Measurements from ENCODE around the gene USP54. TPM values are rescaled to one million over a fixed set of nuclear protein-coding genes. Genes with fewer than 3 reads are reported as not detected.
"Not testable (repeated sequence)": the region's sequence is repeated elsewhere in the genome, so short reads cannot be mapped to it uniquely, and the experiment has no call there.

Gene USP54
- total RNA-seq, 2 experiments from 2014 or later = 3.1 to 4.6 TPM

DNA sequence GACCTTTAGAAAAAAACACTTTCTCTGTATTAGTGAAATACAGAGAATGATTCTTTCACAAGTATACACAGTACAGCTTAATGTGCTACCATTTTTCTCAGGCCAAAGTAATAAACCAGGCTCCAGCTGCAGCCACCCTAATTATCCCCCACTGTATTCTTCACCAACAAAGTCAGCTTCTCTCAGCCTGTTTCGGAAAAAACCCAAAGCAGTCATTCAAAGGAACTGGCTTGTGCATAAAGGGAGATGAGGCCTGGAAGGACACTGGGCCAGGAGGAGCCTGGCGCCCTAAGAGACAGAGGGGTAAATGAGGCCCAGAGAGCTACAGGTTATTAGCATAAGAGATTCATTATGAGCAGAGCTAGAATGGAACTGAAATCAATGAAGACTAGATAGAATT, 9.2 kb downstream of the USP54 start:
- Mint-ChIP-seq H3K36me3 (ENCODE audit: low read depth) (no peaks in the 10 kb centered on the region), H3K4me3 (no peak overlapping the region), H3K27me3 (no peaks in the 10 kb centered on the region), H3K4me1 (ENCODE audit: low read depth) (no peaks in the 10 kb centered on the region), H3K27ac (no peak overlapping the region), H3K9me3 (peaks cover 1% of the 10 kb centered on the region)
- intact Hi-C loops (cut with micrococcal nuclease) = no loop called here
- ATAC-seq = no peak
- ChIA-PET CTCF (interaction anchor here (1.6 kb wide), 2 partner anchors 52 to 62 kb away, joined by 4 read pairs; no protein-coding TSS in a partner anchor), POLR2A (no interaction called here)
- no peak for DNase-seq
- TF ChIP-seq, protein P1, sequence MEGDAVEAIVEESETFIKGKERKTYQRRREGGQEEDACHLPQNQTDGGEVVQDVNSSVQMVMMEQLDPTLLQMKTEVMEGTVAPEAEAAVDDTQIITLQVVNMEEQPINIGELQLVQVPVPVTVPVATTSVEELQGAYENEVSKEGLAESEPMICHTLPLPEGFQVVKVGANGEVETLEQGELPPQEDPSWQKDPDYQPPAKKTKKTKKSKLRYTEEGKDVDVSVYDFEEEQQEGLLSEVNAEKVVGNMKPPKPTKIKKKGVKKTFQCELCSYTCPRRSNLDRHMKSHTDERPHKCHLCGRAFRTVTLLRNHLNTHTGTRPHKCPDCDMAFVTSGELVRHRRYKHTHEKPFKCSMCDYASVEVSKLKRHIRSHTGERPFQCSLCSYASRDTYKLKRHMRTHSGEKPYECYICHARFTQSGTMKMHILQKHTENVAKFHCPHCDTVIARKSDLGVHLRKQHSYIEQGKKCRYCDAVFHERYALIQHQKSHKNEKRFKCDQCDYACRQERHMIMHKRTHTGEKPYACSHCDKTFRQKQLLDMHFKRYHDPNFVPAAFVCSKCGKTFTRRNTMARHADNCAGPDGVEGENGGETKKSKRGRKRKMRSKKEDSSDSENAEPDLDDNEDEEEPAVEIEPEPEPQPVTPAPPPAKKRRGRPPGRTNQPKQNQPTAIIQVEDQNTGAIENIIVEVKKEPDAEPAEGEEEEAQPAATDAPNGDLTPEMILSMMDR (IDR thresholded peaks at IDR 0.05) = no peak

DNA sequence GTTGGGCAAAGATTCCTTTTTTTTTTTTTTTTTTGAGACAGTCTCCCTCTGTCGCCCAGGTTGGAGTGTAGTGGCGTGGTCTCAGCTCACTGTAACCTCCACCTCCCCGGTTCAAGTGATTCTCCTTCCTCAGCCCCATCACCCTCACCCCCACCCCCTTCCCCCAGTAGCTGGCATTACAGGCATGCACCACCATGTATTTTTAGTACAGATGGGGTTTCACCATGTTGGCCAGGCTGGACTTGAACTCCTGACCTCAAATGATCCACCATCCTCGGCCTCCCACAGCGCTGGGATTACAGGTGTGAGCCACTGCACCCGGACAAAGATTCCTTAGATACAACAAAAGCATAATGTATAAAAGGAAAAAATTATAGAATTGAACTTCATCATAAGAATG, 12.2 kb downstream of the USP54 start:
- CTCF ChIA-PET; H3K27ac Mint-ChIP-seq; POLR2A ChIA-PET; H3K36me3 Mint-ChIP-seq (ENCODE audit: low read depth); intact Hi-C loops (cut with micrococcal nuclease); H3K27me3 Mint-ChIP-seq; H3K4me1 Mint-ChIP-seq (ENCODE audit: low read depth); ATAC-seq; H3K9me3 Mint-ChIP-seq; DNase-seq; H3K4me3 Mint-ChIP-seq: not testable (repeated sequence)

DNA sequence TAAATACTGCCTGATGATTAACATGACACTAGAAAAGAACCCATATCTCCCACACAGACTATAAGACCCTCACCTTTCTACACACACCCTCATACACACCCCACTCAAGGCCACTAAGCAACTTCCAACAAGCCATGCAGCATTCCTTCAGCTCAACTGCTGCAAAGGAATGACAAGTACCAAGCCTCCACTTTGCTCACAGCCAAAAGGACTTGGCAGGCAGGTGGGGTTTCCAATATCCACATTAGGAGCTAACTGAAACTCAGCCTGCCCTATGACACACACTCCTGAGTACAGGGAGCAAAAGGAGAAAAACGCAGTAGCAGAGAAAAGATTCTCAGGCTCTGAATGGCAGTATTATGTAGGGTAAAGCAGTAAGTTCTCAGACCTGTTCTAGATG, 13.4 kb downstream of the USP54 start:
- no peaks in the 10 kb centered on the region for H3K9me3 Mint-ChIP-seq
- ChIA-PET CTCF (interaction anchor here (1.0 kb wide), 1 partner anchor 54 kb away, joined by 3 read pairs; no protein-coding TSS in a partner anchor), POLR2A (interaction anchor here (0.6 kb wide), 1 partner anchor 229 kb away, joined by 3 read pairs; no protein-coding TSS in a partner anchor)
- H3K27me3 Mint-ChIP-seq = no peaks in the 10 kb centered on the region
- H3K4me1 Mint-ChIP-seq (ENCODE audit: low read depth) = no peaks in the 10 kb centered on the region
- intact Hi-C loops (cut with micrococcal nuclease) = no loop called here
- DNase-seq = no peak
- TF ChIP-seq, protein P1 (IDR thresholded peaks at IDR 0.05) = no peak
- H3K36me3 Mint-ChIP-seq (ENCODE audit: low read depth) = no peaks in the 10 kb centered on the region
- no peak overlapping the region for H3K27ac Mint-ChIP-seq
- no peak for ATAC-seq
- H3K4me3 Mint-ChIP-seq = no peak overlapping the region

DNA sequence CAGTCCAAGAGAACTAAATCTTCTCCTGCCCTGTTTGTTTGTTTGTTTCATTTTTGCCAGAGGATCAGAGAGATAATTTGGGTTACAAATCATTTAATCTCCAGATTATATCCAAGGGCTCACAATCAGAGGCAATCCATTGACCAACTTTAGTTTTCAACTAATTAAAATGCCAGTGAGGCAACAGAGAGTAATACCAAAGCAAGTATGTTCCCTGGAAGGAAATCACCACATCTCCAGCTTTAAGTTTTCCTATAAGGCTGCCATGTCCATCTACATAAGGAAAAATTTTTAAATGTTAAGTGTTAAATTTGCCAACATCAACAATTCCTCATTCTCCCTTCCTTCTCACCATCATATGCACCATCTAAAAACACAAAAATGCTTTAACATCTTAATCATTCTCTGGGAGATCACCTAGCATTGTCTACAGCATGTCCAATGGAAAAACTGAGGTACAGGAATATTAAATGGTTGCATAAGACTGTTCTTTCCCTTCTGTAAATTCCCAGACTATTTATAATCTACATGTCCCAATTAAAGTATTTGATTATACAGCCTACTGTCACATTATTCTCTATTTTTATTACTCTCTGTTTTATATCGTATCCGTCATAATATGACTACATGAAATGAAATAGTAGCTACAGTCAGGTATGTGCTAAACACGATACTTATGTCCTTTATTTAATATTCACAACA, 14.1 kb downstream of the USP54 start:
- ATAC-seq = no peak
- ChIA-PET POLR2A (interaction anchor here (0.7 kb wide), 1 partner anchor 68 kb away, joined by 3 read pairs; no protein-coding TSS in a partner anchor), CTCF (interaction anchor here (1.0 kb wide), 1 partner anchor 55 kb away, joined by 3 read pairs; no protein-coding TSS in a partner anchor)
- H3K36me3 Mint-ChIP-seq (ENCODE audit: low read depth) = no peaks in the 10 kb centered on the region
- no peaks in the 10 kb centered on the region for H3K9me3 Mint-ChIP-seq
- TF ChIP-seq, protein P1 (IDR thresholded peaks at IDR 0.05) = no peak
- H3K4me3 Mint-ChIP-seq = no peak overlapping the region
- no peak for DNase-seq
- no peaks in the 10 kb centered on the region for H3K27me3 Mint-ChIP-seq
- no peaks in the 10 kb centered on the region for H3K4me1 Mint-ChIP-seq (ENCODE audit: low read depth)
- intact Hi-C loops (cut with micrococcal nuclease) = no loop called here
- no peak overlapping the region for H3K27ac Mint-ChIP-seq

DNA sequence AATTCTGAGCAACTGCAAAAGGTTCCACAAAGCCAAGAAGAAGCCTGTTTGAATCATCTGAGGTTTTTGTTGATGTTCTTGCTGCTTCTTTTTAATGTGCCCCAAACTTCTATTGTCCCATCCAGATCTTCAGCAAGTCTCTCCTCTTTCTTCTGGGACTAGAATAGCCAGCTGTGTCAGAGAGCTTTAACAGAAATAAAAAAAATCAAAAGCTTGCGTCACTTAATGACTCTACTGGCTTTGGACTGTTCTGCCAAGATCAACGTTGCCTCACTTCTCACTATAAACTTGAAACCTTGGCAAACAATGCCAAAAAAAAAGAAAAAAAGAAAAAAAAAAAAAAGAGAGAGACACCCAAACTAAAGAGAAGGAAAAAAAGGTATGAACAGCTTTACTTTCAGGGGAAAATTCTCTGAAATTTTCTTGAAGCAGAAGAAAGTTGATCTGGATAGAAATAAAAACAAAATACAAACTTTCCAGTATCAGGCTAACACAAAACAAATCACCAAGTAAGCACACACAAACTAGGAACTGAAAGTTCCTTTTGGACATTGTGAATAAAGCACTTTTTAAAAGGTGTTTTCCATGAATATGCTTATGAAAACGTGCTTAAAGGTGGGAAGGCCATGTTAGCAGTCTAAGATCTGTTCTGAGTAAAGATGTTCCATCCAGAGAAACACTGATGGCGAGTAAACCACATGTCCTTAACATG, 14.8 kb downstream of the USP54 start:
- Mint-ChIP-seq H3K27me3 (no peaks in the 10 kb centered on the region), H3K4me3 (no peak overlapping the region), H3K27ac (no peak overlapping the region), H3K9me3 (no peaks in the 10 kb centered on the region), H3K4me1 (ENCODE audit: low read depth) (no peaks in the 10 kb centered on the region), H3K36me3 (ENCODE audit: low read depth) (no peaks in the 10 kb centered on the region)
- DNase-seq (no peak), ATAC-seq (no peak)
- TF ChIP-seq, protein P1 (IDR thresholded peaks at IDR 0.05) = no peak
- intact Hi-C loops (cut with micrococcal nuclease) = no loop called here
- ChIA-PET POLR2A (no interaction called here), CTCF (no interaction called here)

DNA sequence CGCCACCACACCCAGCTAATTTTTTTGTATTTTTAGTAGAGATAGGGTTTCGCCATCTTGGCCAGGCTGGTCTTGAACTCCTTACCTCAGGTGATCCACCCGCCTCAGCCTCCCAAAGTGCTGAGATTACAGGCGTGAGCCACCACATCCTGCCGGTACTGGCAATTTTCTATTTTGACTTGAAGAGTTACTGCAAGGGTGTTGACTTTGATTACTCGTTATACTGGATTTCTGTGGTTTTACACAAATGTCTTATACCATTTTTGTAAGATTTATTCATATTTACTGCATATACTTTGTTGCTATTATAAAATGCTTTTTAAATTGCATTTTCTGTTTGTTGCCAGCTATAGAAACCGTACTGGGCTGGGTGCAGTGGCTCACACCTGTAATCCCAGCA, 24.1 kb downstream of the USP54 start:
- H3K4me1 Mint-ChIP-seq (ENCODE audit: low read depth); CTCF ChIA-PET; H3K9me3 Mint-ChIP-seq; H3K27me3 Mint-ChIP-seq; intact Hi-C loops (cut with micrococcal nuclease); H3K27ac Mint-ChIP-seq; H3K4me3 Mint-ChIP-seq; H3K36me3 Mint-ChIP-seq (ENCODE audit: low read depth); ATAC-seq: not testable (repeated sequence)
- DNase-seq = peak; percentile 8
- POLR2A ChIA-PET = interaction anchor here (1.1 kb wide), 1 partner anchor 24 kb away, joined by 3 read pairs; the partner anchor contains the start of gene USP54

All from activated CD8-positive, alpha-beta T cell treated with anti-CD3 and anti-CD28 coated beads for 36 hours (primary cell).